ENCODE data around the gene LSM11.
A peak's percentile ranks its signal among the peaks of the same experiment; 100 is the strongest.
"Not testable (repeated sequence)": the region's sequence is repeated elsewhere in the genome, so short reads cannot be mapped to it uniquely, and the experiment has no call there.

The LSM11 gene

GRCh38 chr5:157743163-157744050 lies at the start of gene LSM11:
Gene LSM11 (plus strand): TSS chr5:157743712. CDS start chr5:157743751, 39 bp downstream.
- H3K9me3 ChIP-seq (ENCODE audit: insufficient read depth, low read length): no peaks in the 10 kb centered on the region
- H3F3A ChIP-seq (ENCODE audit: insufficient read depth): peaks cover 16% of the 10 kb centered on the region; the same call in 1 of the 2 replicates
- peak within 1 kb of the TSS; percentile 93 for H2AFZ ChIP-seq (ENCODE audit: low read depth, low read length, severe bottlenecking)
- no peaks in the 10 kb centered on the region for H3K9me2 ChIP-seq (replicated peaks; ENCODE audit: insufficient read depth, low read length)
- peak within 1 kb of the TSS; percentile 11; the same call in 1 of the 2 replicates for H3K27ac ChIP-seq (ENCODE audit: low read depth, low read length)
- peaks cover 16% of the 10 kb centered on the region; the same call in 1 of the 2 replicates for H3K36me3 ChIP-seq (ENCODE audit: low read length)
- TF ChIP-seq EZH2phosphoT487 (conservative IDR thresholded peaks at IDR 0.05; ENCODE audit: low read length) (no peak), CTCF (IDR thresholded peaks at IDR 0.05; ENCODE audit: insufficient read depth, low read length, poor library complexity, severe bottlenecking) (peak; percentile 95)
- peaks cover 14% of the 10 kb centered on the region; the same call in 1 of the 2 replicates for H3K79me2 ChIP-seq (ENCODE audit: insufficient read depth, low read length)
- H4K20me1 ChIP-seq (ENCODE audit: low read depth, low read length): no peaks in the 10 kb centered on the region
- H3K27me3 ChIP-seq (ENCODE audit: low read length): no peaks in the 10 kb centered on the region
- H3K4me3 ChIP-seq (ENCODE audit: insufficient read depth, low read length, poor library complexity, severe bottlenecking): peak within 1 kb of the TSS; percentile 61
- H3K4me2 ChIP-seq (ENCODE audit: low read depth, low read length, poor library complexity, severe bottlenecking): peak within 1 kb of the TSS; percentile 75
- H3K9ac ChIP-seq (ENCODE audit: low read length): peak within 1 kb of the TSS; percentile 65

GRCh38 chr5:157693816-157694215 lies 49.7 kb upstream of the LSM11 start:
- not testable (repeated sequence) for H3K27ac ChIP-seq (ENCODE audit: low read depth, low read length); H3K9ac ChIP-seq (ENCODE audit: low read length); H3K9me2 ChIP-seq (replicated peaks; ENCODE audit: insufficient read depth, low read length); H2AFZ ChIP-seq (ENCODE audit: low read depth, low read length, severe bottlenecking); H3K4me2 ChIP-seq (ENCODE audit: low read depth, low read length, poor library complexity, severe bottlenecking); H4K20me1 ChIP-seq (ENCODE audit: low read depth, low read length); H3F3A ChIP-seq (ENCODE audit: insufficient read depth); H3K79me2 ChIP-seq (ENCODE audit: insufficient read depth, low read length); H3K4me3 ChIP-seq (ENCODE audit: insufficient read depth, low read length, poor library complexity, severe bottlenecking); H3K27me3 ChIP-seq (ENCODE audit: low read length); H3K36me3 ChIP-seq (ENCODE audit: low read length)
- H3K9me3 ChIP-seq (ENCODE audit: insufficient read depth, low read length): peaks cover 16% of the 10 kb centered on the region; the same call in 1 of the 2 replicates

GRCh38 chr5:157696154-157696553 lies 47.4 kb upstream of the LSM11 start:
- H3K27me3 ChIP-seq (ENCODE audit: low read length); H3K4me2 ChIP-seq (ENCODE audit: low read depth, low read length, poor library complexity, severe bottlenecking); H3K9ac ChIP-seq (ENCODE audit: low read length); H3K27ac ChIP-seq (ENCODE audit: low read depth, low read length); H3K36me3 ChIP-seq (ENCODE audit: low read length); H2AFZ ChIP-seq (ENCODE audit: low read depth, low read length, severe bottlenecking); H4K20me1 ChIP-seq (ENCODE audit: low read depth, low read length); H3K9me2 ChIP-seq (replicated peaks; ENCODE audit: insufficient read depth, low read length); H3K79me2 ChIP-seq (ENCODE audit: insufficient read depth, low read length); H3K4me3 ChIP-seq (ENCODE audit: insufficient read depth, low read length, poor library complexity, severe bottlenecking); H3F3A ChIP-seq (ENCODE audit: insufficient read depth): not testable (repeated sequence)
- H3K9me3 ChIP-seq (ENCODE audit: insufficient read depth, low read length): peaks cover 21% of the 10 kb centered on the region; the same call in 1 of the 2 replicates

GRCh38 chr5:157698674-157699073 lies 44.8 kb upstream of the LSM11 start:
- H2AFZ ChIP-seq (ENCODE audit: low read depth, low read length, severe bottlenecking); H3K27me3 ChIP-seq (ENCODE audit: low read length); H3K36me3 ChIP-seq (ENCODE audit: low read length); H3K79me2 ChIP-seq (ENCODE audit: insufficient read depth, low read length); H3K9ac ChIP-seq (ENCODE audit: low read length); H3F3A ChIP-seq (ENCODE audit: insufficient read depth); H3K27ac ChIP-seq (ENCODE audit: low read depth, low read length); H3K9me2 ChIP-seq (replicated peaks; ENCODE audit: insufficient read depth, low read length); H3K4me3 ChIP-seq (ENCODE audit: insufficient read depth, low read length, poor library complexity, severe bottlenecking); H3K4me2 ChIP-seq (ENCODE audit: low read depth, low read length, poor library complexity, severe bottlenecking); H4K20me1 ChIP-seq (ENCODE audit: low read depth, low read length): not testable (repeated sequence)
- peaks cover 21% of the 10 kb centered on the region; the same call in 1 of the 2 replicates for H3K9me3 ChIP-seq (ENCODE audit: insufficient read depth, low read length)

Measured in SU-DHL-6 (cell line).